ENCODE data around the gene CTSZ. TPM values are rescaled to one million over a fixed set of nuclear protein-coding genes. Genes with fewer than 3 reads are reported as not detected.

The CTSZ gene
- total RNA-seq, 4 donors from 2014 or later: 61.9 to 246 (median 226) TPM

- Histone ChIP-seq H3K9me3 (no peaks in the 10 kb centered on the region), H3K36me3 (peaks cover 0 to 25% (median 13%) of the 10 kb centered on the region in 4 donors), H3K4me1 (peaks cover 6 to 14% (median 6%) of the 10 kb centered on the region in 4 donors), H3K27me3 (no peaks in the 10 kb centered on the region), H3K4me3 (no peak overlapping the region), H3K27ac (no peak overlapping the region)
- DNase-seq: no peak
- in situ Hi-C loops (cut with MboI; ENCODE audit: low pct_ligation_motif_present in 1 of 4, low pct_unique_long_range_greater_than_20kb in 1 of 4, low sequenced_read_pairs in 3 of 4) (no loop called here), intact Hi-C loops (cut with DNase I; ENCODE audit: low total_unique reads) (no loop called here)
- WGBS, 2 donors (ENCODE audit: low coverage in 1 of 2): 95% methylated on average over 13 of the region's 13 CpGs; no CpG with 5 or more reads in 1 of the 2 donors
- TF ChIP-seq POLR2A (IDR thresholded peaks at IDR 0.05) (no peak), POLR2AphosphoS5 (IDR thresholded peaks at IDR 0.05) (no peak), EP300 (IDR thresholded peaks at IDR 0.05; ENCODE audit: low read depth) (no peak)
- TF ChIP-seq, protein P1, sequence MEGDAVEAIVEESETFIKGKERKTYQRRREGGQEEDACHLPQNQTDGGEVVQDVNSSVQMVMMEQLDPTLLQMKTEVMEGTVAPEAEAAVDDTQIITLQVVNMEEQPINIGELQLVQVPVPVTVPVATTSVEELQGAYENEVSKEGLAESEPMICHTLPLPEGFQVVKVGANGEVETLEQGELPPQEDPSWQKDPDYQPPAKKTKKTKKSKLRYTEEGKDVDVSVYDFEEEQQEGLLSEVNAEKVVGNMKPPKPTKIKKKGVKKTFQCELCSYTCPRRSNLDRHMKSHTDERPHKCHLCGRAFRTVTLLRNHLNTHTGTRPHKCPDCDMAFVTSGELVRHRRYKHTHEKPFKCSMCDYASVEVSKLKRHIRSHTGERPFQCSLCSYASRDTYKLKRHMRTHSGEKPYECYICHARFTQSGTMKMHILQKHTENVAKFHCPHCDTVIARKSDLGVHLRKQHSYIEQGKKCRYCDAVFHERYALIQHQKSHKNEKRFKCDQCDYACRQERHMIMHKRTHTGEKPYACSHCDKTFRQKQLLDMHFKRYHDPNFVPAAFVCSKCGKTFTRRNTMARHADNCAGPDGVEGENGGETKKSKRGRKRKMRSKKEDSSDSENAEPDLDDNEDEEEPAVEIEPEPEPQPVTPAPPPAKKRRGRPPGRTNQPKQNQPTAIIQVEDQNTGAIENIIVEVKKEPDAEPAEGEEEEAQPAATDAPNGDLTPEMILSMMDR (IDR thresholded peaks at IDR 0.05): no peak
Measured at GRCh38 chr20:59023616-59024015, 16.6 kb upstream of the CTSZ start.

DNA sequence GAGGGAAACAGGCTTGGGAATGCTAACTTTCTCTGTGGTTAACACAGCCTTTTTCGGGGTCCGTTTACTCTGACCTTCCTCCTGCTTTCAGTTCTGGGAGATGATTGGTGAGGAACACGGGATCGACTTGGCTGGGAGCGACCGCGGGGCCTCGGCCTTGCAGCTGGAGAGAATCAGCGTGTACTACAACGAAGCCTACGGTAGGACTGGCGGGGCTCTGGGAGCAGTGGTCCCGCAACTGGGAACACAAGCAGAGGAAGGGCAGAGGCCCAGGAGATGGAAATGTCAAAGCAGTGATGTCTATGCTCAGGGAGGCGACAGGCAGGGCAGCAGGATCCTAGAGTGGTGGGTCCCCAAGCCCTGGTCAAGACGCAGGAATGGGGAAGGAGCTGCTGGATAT lies 15.7 kb upstream of the CTSZ start:
- TF ChIP-seq, protein P1 (IDR thresholded peaks at IDR 0.05): no peak
- TF ChIP-seq POLR2AphosphoS5 (IDR thresholded peaks at IDR 0.05) (no peak), EP300 (IDR thresholded peaks at IDR 0.05; ENCODE audit: low read depth) (no peak), POLR2A (IDR thresholded peaks at IDR 0.05) (no peak)
- WGBS, 2 donors (ENCODE audit: low coverage in 1 of 2): 93% methylated on average over 3 to 15 of the region's 15 CpGs
- intact Hi-C loops (cut with DNase I; ENCODE audit: low total_unique reads) (no loop called here), in situ Hi-C loops (cut with MboI; ENCODE audit: low pct_ligation_motif_present in 1 of 4, low pct_unique_long_range_greater_than_20kb in 1 of 4, low sequenced_read_pairs in 3 of 4) (no loop called here)
- H3K4me3 ChIP-seq: no peak overlapping the region
- no peaks in the 10 kb centered on the region for H3K9me3 ChIP-seq
- H3K36me3 ChIP-seq: peaks cover 0 to 25% (median 11%) of the 10 kb centered on the region in 4 donors
- H3K4me1 ChIP-seq: peaks cover 0 to 6% (median 0%) of the 10 kb centered on the region in 4 donors
- no peaks in the 10 kb centered on the region for H3K27me3 ChIP-seq
- no peak for DNase-seq
- no peak overlapping the region for H3K27ac ChIP-seq

DNA sequence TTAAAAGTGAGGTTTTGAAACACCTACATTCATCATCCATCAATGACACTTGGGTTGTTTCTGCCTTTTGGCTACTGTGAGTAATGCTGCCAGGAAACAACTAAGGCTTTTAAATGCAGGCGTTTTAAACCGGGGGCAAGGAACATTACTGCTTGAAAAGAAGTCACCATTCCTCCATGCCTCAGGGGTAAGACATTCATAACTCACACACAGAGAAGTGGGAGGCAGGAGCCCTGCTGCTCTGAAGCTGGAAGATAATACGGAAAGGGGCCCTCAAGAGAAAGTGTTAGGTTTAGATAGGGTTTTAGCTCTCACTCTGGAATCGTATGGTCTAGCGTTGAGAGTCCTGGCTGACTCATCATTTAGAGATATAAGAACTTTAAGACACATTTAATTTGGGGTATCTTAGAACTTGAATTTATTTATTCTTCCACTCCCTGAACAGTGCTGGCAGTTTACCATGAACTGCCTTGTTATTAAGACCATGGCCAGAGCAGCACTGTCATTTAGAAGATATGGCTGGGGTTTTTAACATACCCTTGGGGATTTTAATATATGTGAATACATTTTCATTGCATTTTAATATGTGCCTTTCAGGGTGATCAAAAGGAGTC lies 14.0 kb upstream of the CTSZ start:
- Histone ChIP-seq H3K27me3 (no peaks in the 10 kb centered on the region), H3K4me3 (no peak overlapping the region), H3K9me3 (no peaks in the 10 kb centered on the region), H3K36me3 (peaks cover 0 to 20% (median 9%) of the 10 kb centered on the region in 4 donors), H3K4me1 (no peaks in the 10 kb centered on the region), H3K27ac (no peak overlapping the region)
- intact Hi-C loops (cut with DNase I; ENCODE audit: low total_unique reads) (no loop called here), in situ Hi-C loops (cut with MboI; ENCODE audit: low pct_ligation_motif_present in 1 of 4, low pct_unique_long_range_greater_than_20kb in 1 of 4, low sequenced_read_pairs in 3 of 4) (no loop called here)
- TF ChIP-seq, protein P1 (IDR thresholded peaks at IDR 0.05): no peak
- TF ChIP-seq EP300 (IDR thresholded peaks at IDR 0.05; ENCODE audit: low read depth): no peak
- TF ChIP-seq POLR2A (IDR thresholded peaks at IDR 0.05): no peak
- no peak for TF ChIP-seq POLR2AphosphoS5 (IDR thresholded peaks at IDR 0.05)
- WGBS, 2 donors (ENCODE audit: low coverage in 1 of 2): 73 to 86% methylated on average over 4 to 5 of the region's 5 CpGs
- DNase-seq: no peak

DNA sequence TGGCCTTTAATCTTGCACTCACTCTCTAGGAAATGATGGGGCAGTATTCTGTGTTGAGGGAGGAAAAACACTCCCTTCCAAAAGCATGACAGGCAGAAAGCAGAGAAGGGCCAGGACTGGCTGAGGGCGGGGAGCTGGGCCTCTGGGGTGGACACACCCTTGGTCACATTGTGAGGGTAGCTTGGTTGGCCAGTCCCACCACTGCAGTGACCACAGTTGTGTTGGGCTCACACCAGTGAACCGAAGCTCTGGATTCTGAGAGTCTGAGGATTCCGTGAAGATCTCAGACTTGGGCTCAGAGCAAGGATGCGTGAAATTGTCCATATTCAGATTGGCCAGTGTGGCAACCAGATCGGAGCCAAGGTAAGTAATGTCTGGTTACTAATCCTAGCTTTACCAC lies 12.2 kb upstream of the CTSZ start, which contains the start of gene TUBB1:
Gene TUBB1 (plus strand): TSS at position 213 of the 400 bp plus-strand sequence. CDS start 94 bp downstream, at position 307.
- H3K36me3 ChIP-seq: peaks cover 0 to 5% (median 2%) of the 10 kb centered on the region in 4 donors
- TF ChIP-seq, protein P1 (IDR thresholded peaks at IDR 0.05): no peak
- TF ChIP-seq EP300 (IDR thresholded peaks at IDR 0.05; ENCODE audit: low read depth): no peak
- no peak for TF ChIP-seq POLR2AphosphoS5 (IDR thresholded peaks at IDR 0.05)
- no peak for TF ChIP-seq POLR2A (IDR thresholded peaks at IDR 0.05)
- intact Hi-C loops (cut with DNase I; ENCODE audit: low total_unique reads): no loop called here
- no peak within 1 kb of the TSS for H3K27ac ChIP-seq
- no peak within 1 kb of the TSS for H3K4me3 ChIP-seq
- 97 to 100% methylated on average over 2 to 5 of the region's 5 CpGs for whole genome bisulfite sequencing, 2 donors (ENCODE audit: low coverage in 1 of 2)
- in situ Hi-C loops (cut with MboI; ENCODE audit: low pct_ligation_motif_present in 1 of 4, low pct_unique_long_range_greater_than_20kb in 1 of 4, low sequenced_read_pairs in 3 of 4): no loop called here
- H3K4me1 ChIP-seq: no peaks in the 10 kb centered on the region
- H3K27me3 ChIP-seq: no peaks in the 10 kb centered on the region
- no peak for DNase-seq
- no peaks in the 10 kb centered on the region for H3K9me3 ChIP-seq

All from transverse colon (tissue), 4 donors.